HepG2 (cell line): Measurements from ENCODE around the gene PXYLP1. TPM values are rescaled to one million over a fixed set of nuclear protein-coding genes. Genes with fewer than 3 reads are reported as not detected.

Source experiments
- AHDC1 ChIP-seq: sonication (generic); formaldehyde crosslinking; IDR thresholded peaks from 2 replicates; pipeline ENCODE4 v1.5.1; 2020; ENCODE audit warnings: mild to moderate bottlenecking, missing genetic modification reagents, borderline replicate concordance
- CBX5 ChIP-seq: sonication (generic); formaldehyde crosslinking; IDR thresholded peaks from 2 replicates; pipeline ENCODE4 v1.4.0; 2020; ENCODE audit warnings: missing genetic modification reagents, borderline replicate concordance
- ELF4 ChIP-seq: sonication (generic); formaldehyde crosslinking; IDR thresholded peaks from 2 replicates; pipeline ENCODE4 v1.5.0; 2020; ENCODE audit warnings: missing genetic modification reagents, mild to moderate bottlenecking, moderate library complexity, borderline replicate concordance
- EP300 ChIP-seq, 3 experiments: sonication (generic) in 1 of 3; formaldehyde crosslinking in 1 of 3; IDR thresholded peaks; 2 replicates each; pipeline versions ENCODE4 v1.5.1 to v1.6.1; 2011 to 2020; ENCODE audit warnings: low read depth in 2 of 3, low read length in 2 of 3, borderline replicate concordance in 1 of 3, improper control_type of control experiment in 1 of 3, mild to moderate bottlenecking in 1 of 3, missing genetic modification reagents in 1 of 3, moderate library complexity in 1 of 3
- FOXJ3 ChIP-seq: sonication (generic); formaldehyde crosslinking; IDR thresholded peaks from 2 replicates; pipeline ENCODE4 v1.4.0; 2020; ENCODE audit warnings: missing genetic modification reagents, mild to moderate bottlenecking, borderline replicate concordance
- KAT2B ChIP-seq: fragments of 150-350 bp; IDR thresholded peaks from 2 replicates; pipeline ENCODE4 v1.6.1; 2014; ENCODE audit warnings: low read depth, low read length, borderline replicate concordance
- KAT8 ChIP-seq: IDR thresholded peaks from 2 replicates; pipeline ENCODE4 v1.6.1; 2016; ENCODE audit warnings: missing genetic modification reagents, missing compliant biosample characterization
- KLF11 ChIP-seq: IDR thresholded peaks from 2 replicates; pipeline ENCODE4 v1.6.1; 2016; ENCODE audit warnings: missing compliant biosample characterization
- MBD4 ChIP-seq: IDR thresholded peaks from 2 replicates; pipeline ENCODE4 v1.6.1; 2012; ENCODE audit warnings: low read length, inconsistent platforms, borderline replicate concordance
- MED8 ChIP-seq: sonication (generic); formaldehyde crosslinking; IDR thresholded peaks from 2 replicates; pipeline ENCODE4 v1.8.1; 2023; ENCODE audit warnings: mild to moderate bottlenecking, missing genetic modification reagents; ENCODE audit not compliant: insufficient replicate concordance
- NBN ChIP-seq: fragments of 450-650 bp; conservative IDR thresholded peaks from 2 replicates; pipeline ENCODE4 v1.6.1; 2017
- SATB2 ChIP-seq: sonication (generic); formaldehyde crosslinking; IDR thresholded peaks from 2 replicates; pipeline ENCODE4 v1.5.0; 2020; ENCODE audit warnings: missing genetic modification reagents
- THAP8 ChIP-seq: sonication (generic); formaldehyde crosslinking; IDR thresholded peaks from 2 replicates; pipeline ENCODE4 v1.5.1; 2020; ENCODE audit warnings: missing genetic modification reagents, mild to moderate bottlenecking, borderline replicate concordance
- THYN1 ChIP-seq: sonication (generic); formaldehyde crosslinking; IDR thresholded peaks from 2 replicates; pipeline ENCODE4 v1.8.1; 2023; ENCODE audit warnings: low read depth, mild to moderate bottlenecking, moderate library complexity, missing genetic modification reagents, borderline replicate concordance
- WIZ ChIP-seq: sonication (generic); formaldehyde crosslinking; IDR thresholded peaks from 2 replicates; pipeline ENCODE4 v1.5.1; 2020; ENCODE audit warnings: mild to moderate bottlenecking, missing genetic modification reagents
- ZBTB46 ChIP-seq: sonication (generic); formaldehyde crosslinking; IDR thresholded peaks from 2 replicates; pipeline ENCODE4 v1.4.0; 2020; ENCODE audit warnings: mild to moderate bottlenecking, missing genetic modification reagents, borderline replicate concordance
- ZNF501 ChIP-seq: sonication (generic); formaldehyde crosslinking; IDR thresholded peaks from 2 replicates; pipeline ENCODE4 v1.5.1; 2020; ENCODE audit warnings: mild to moderate bottlenecking, moderate library complexity, missing genetic modification reagents
- ZNF598 ChIP-seq: sonication (generic); formaldehyde crosslinking; IDR thresholded peaks from 2 replicates; pipeline ENCODE4 v1.5.1; 2020; ENCODE audit warnings: mild to moderate bottlenecking, missing genetic modification reagents, borderline replicate concordance
- ZNF7 ChIP-seq: IDR thresholded peaks from 2 replicates; pipeline ENCODE4 v1.6.1; 2016; ENCODE audit warnings: missing biosample characterization, missing genetic modification reagents
- ZNF746 ChIP-seq: sonication (generic); formaldehyde crosslinking; IDR thresholded peaks from 2 replicates; pipeline ENCODE4 v1.8.0; 2022; ENCODE audit warnings: mild to moderate bottlenecking, missing genetic modification reagents
- ZSCAN25 ChIP-seq: sonication (generic); formaldehyde crosslinking; IDR thresholded peaks from 2 replicates; pipeline ENCODE4 v1.8.0; 2022; ENCODE audit warnings: mild to moderate bottlenecking, missing genetic modification reagents
- polyA plus RNA-seq, 8 experiments: library from polyadenylated mRNA; depleted of rRNA in 3 of 8; stranded (reverse) in 7 of 8; unstranded in 1 of 8; fragments of >200 nt; fragmentation: Illumina TruSeq in 4 of 8; extraction: Trizol in 4 of 8; gene quantifications; 2 replicates each; pipeline versions ENCODE4 v1.2.1 to v1.2.3, GENCODE V29; 2011 to 2016; ENCODE audit warnings: low read depth in 4 of 8, missing spikeins in 1 of 8, mixed read lengths in 1 of 8; ENCODE audit not compliant: insufficient read depth in 1 of 8
- total RNA-seq, 5 experiments: library from RNA; depleted of rRNA; stranded (reverse); fragments of >200 nt; fragmentation: Illumina TruSeq; extraction: Trizol; gene quantifications; 2 replicates each; pipeline ENCODE4 v1.2.3, GENCODE V29; 2016; ENCODE audit warnings: low read depth in 1 of 5

PXYLP1 gene
- total and polyA plus RNA-seq, 2 of the 13 experiments (the other 11 are each of a cell fraction or from before 2014, with no cell fraction given) = 4.9 to 8.1 TPM

- peak; percentile 61; the same call in 1 of the 2 replicates for TF ChIP-seq ZNF598 (CRISPR knock-in tag)
- no peak for TF ChIP-seq MED8 (CRISPR knock-in tag)
- no peak; the same call in 1 of the 2 replicates for TF ChIP-seq KLF11
- TF ChIP-seq AHDC1 (CRISPR knock-in tag) = no peak
- 0 out of 2 replicates have a peak, but pooled peaks have one; percentile 50 for TF ChIP-seq SATB2 (CRISPR knock-in tag)
- no peak for TF ChIP-seq ZBTB46 (CRISPR knock-in tag)
- peak; percentile 57; the same call in 1 of the 2 replicates for TF ChIP-seq THAP8 (CRISPR knock-in tag)
- TF ChIP-seq ZSCAN25 (CRISPR knock-in tag) = peak; percentile 85
- TF ChIP-seq ZNF7 (CRISPR knock-in tag) = no peak
- TF ChIP-seq FOXJ3 (CRISPR knock-in tag) = peak; percentile 89
- TF ChIP-seq ZNF501 (CRISPR knock-in tag) = peak; percentile 99
- no peak for TF ChIP-seq NBN
- TF ChIP-seq THYN1 (CRISPR knock-in tag) = no peak
- no peak for TF ChIP-seq KAT2B
- TF ChIP-seq ZNF746 (CRISPR knock-in tag) = no peak
- TF ChIP-seq ELF4 = peak; percentile 99
- no peak for TF ChIP-seq MBD4
- TF ChIP-seq KAT8 (CRISPR knock-in tag) = peak; percentile 98
- no peak; the same call in 1 of the 2 replicates for TF ChIP-seq WIZ (CRISPR knock-in tag)
- peak; percentile 42; the same call in 1 of the 2 replicates for TF ChIP-seq CBX5 (CRISPR knock-in tag)
- TF ChIP-seq EP300 (IDR thresholded peaks at IDR 0.05; ENCODE audit: low read depth in 2 of 2, low read length in 2 of 2) = peak in 1 of 2 experiments; percentile 45; a peak in 1 of 4 replicates
- TF ChIP-seq EP300 (CRISPR knock-in tag; IDR thresholded peaks at IDR 0.05; ENCODE audit: borderline replicate concordance) = no peak
Observed at GRCh38 chr3:141311496-141312353, 80.1 kb downstream of the PXYLP1 start (continued).
